Measurements from ENCODE around the gene TCEAL1.

GRCh38 chrX:103644125-103644524 is 15.3 kb downstream of the TCEAL1 start:
- TF ChIP-seq CTCF (IDR thresholded peaks at IDR 0.05; ENCODE audit: borderline replicate concordance, extremely low read depth, low read length, poor library complexity, severe bottlenecking), result no peak
- TF ChIP-seq EZH2 (IDR thresholded peaks at IDR 0.05; ENCODE audit: borderline replicate concordance, low read depth, low read length, severe bottlenecking), result no peak

All from DND-41 (cell line).